ENCODE data around the gene HPSE2. TPM values are rescaled to one million over a fixed set of nuclear protein-coding genes. Genes with fewer than 3 reads are reported as not detected.

The HPSE2 gene
- total and polyA plus RNA-seq, 7 donors = under 0.01 to 11.8 (median 4.8) TPM

GRCh38 chr10:98956576-98957260 is 278.9 kb downstream of the HPSE2 start:
- no peak for DNase-seq
- Histone ChIP-seq H3K27ac (peak overlapping the region in 2 of 4 donors; percentile 22 to 68), H3K36me3 (no peaks in the 10 kb centered on the region), H3K27me3 (no peaks in the 10 kb centered on the region), H3K9me3 (no peaks in the 10 kb centered on the region), H3K4me1 (peaks cover 0 to 42% (median 32%) of the 10 kb centered on the region in 4 donors), H3K4me3 (no peak overlapping the region)
- 63 to 73% methylated on average over 4 of the region's 4 CpGs for WGBS, 2 donors
- TF ChIP-seq POLR2A (IDR thresholded peaks at IDR 0.05) = no peak
- TF ChIP-seq CTCF (IDR thresholded peaks at IDR 0.05) = no peak
- TF ChIP-seq POLR2AphosphoS5 (IDR thresholded peaks at IDR 0.05) = no peak
- no peak for TF ChIP-seq EP300 (IDR thresholded peaks at IDR 0.05)
- intact Hi-C loops (cut with DNase I) = no loop called here

- WGBS, 2 donors = 88 to 90% methylated on average over 6 of the region's 6 CpGs
- Histone ChIP-seq H3K9me3 (no peaks in the 10 kb centered on the region), H3K4me1 (peaks cover 0 to 22% (median 17%) of the 10 kb centered on the region in 4 donors), H3K27ac (no peak overlapping the region), H3K4me3 (no peak overlapping the region), H3K27me3 (no peaks in the 10 kb centered on the region), H3K36me3 (no peaks in the 10 kb centered on the region)
- TF ChIP-seq POLR2A (IDR thresholded peaks at IDR 0.05) (no peak), POLR2AphosphoS5 (IDR thresholded peaks at IDR 0.05) (no peak), CTCF (IDR thresholded peaks at IDR 0.05) (no peak)
- intact Hi-C loops (cut with DNase I) = no loop called here
- DNase-seq = no peak
These were observed 282.4 kb downstream of the HPSE2 start for GRCh38 chr10:98953251-98953650.

DNA sequence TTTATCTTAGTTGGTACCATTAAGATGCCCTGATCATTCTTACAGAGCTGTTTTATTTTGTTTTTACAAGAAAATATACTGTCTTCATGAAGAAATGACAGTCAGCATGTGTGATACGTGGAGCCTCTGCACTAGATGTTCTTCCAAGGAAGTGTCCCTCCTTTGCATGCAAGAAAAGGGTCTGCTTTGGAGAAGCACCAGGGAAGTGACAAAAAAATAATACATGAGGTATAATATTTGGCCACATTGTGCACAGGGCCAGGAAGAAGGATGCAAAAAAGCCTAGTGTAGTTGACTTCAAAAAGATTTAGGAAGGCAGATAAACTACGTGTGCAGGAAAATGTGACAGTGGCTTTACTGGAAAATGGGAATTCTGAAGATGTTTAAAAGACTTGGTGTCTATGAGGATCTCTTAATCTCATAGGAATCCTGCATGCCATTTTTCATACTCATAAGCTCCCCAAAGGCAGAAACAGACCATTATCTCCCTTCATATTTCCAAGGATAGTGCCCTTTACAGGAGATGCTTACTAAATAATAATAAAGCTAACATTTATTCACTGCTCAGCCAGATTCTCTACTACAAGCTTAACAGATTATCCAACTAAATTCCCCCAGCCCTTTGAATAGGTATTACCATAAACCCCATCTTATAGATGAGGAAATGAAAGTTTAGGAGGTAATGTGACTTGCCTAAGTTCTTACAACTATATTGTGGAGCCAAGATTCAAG is 284.2 kb downstream of the HPSE2 start:
- Histone ChIP-seq H3K27me3 (no peaks in the 10 kb centered on the region), H3K4me3 (no peak overlapping the region), H3K27ac (no peak overlapping the region), H3K9me3 (no peaks in the 10 kb centered on the region), H3K36me3 (no peaks in the 10 kb centered on the region), H3K4me1 (peaks cover 0 to 4% (median 2%) of the 10 kb centered on the region in 4 donors)
- intact Hi-C loops (cut with DNase I) = no loop called here
- WGBS, 2 donors = 78 to 79% methylated on average over 2 of the region's 2 CpGs
- TF ChIP-seq POLR2AphosphoS5 (IDR thresholded peaks at IDR 0.05) = no peak
- no peak for TF ChIP-seq EP300 (IDR thresholded peaks at IDR 0.05)
- TF ChIP-seq POLR2A (IDR thresholded peaks at IDR 0.05) = no peak
- TF ChIP-seq CTCF (IDR thresholded peaks at IDR 0.05) = no peak
- no peak for DNase-seq

DNA sequence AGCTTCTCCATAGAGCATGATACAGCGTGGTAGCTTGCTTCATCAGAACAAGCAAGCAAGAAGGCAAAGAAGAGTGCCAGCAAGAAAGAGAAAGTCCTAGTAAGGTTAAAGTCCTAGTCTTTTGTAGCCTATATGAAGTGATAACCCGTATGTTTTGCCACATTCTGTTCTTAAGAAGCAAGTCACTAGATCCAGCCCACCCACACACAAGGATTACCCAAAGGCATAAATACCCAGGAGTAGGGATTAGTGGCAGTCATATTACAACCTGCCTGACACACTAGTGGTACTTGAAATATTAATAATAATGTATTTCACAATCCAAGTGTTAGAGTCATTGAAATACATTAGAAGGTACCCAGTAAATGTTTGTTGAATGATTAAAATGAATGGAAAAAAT is 285.5 kb downstream of the HPSE2 start:
- H3K27ac ChIP-seq = no peak overlapping the region
- TF ChIP-seq EP300 (IDR thresholded peaks at IDR 0.05) (no peak), POLR2A (IDR thresholded peaks at IDR 0.05) (no peak), POLR2AphosphoS5 (IDR thresholded peaks at IDR 0.05) (no peak), CTCF (IDR thresholded peaks at IDR 0.05) (no peak)
- H3K9me3 ChIP-seq = no peaks in the 10 kb centered on the region
- DNase-seq = no peak
- no peak overlapping the region for H3K4me3 ChIP-seq
- 23 to 64% methylated on average over 2 of the region's 2 CpGs for WGBS, 2 donors
- H3K4me1 ChIP-seq = no peaks in the 10 kb centered on the region
- H3K27me3 ChIP-seq = no peaks in the 10 kb centered on the region
- H3K36me3 ChIP-seq = no peaks in the 10 kb centered on the region
- intact Hi-C loops (cut with DNase I) = no loop called here

Data from sigmoid colon (tissue), 7 donors.